PC-3 (cell line): Measurements from ENCODE around the gene AHNAK. TPM values are rescaled to one million over a fixed set of nuclear protein-coding genes. Genes with fewer than 3 reads are reported as not detected.

Source experiments
- ATAC-seq: fragments of 200-7000 bp; cut with Tn5 transposase; 2 replicates; pipeline ENCODE4 v1.9.1; 2020; ENCODE audit warnings: mild to moderate bottlenecking, moderate library complexity
- BruUV-seq: library from RNA; stranded (reverse); fragments of 400-500 nt; replicated peaks from 2 replicates; lab custom pipeline; 2021; lab: Mats Ljungman, UMichigan
- CTCF ChIA-PET: fragments of 300-600 bp; sonication (Branson Sonifier 250); formaldehyde crosslinking; loops from one replicate; lab custom pipeline; 2022; ENCODE audit warnings: antibody characterized with exemption; lab: Charles Lee
- POLR2A ChIA-PET: fragments of 300-600 bp; sonication (Branson Sonifier 250); formaldehyde crosslinking; loops from one replicate; lab custom pipeline; 2022; ENCODE audit warnings: antibody characterized with exemption; ENCODE audit not compliant: unreplicated experiment; lab: Charles Lee
- DNase-seq: peaks from one replicate; pipeline ENCODE4 v3.0.0-alpha.2; 2015
- H2AFZ ChIP-seq: fragments of 300-600 bp; sonication (generic); 2 replicates; pipeline ENCODE4 v1.6.0; 2016; ENCODE audit warnings: antibody characterized with exemption, low read length
- H3F3A ChIP-seq: fragments of 300-600 bp; sonication (generic); one replicate; pipeline ENCODE4 v1.6.0; 2017; ENCODE audit warnings: antibody characterized with exemption, low read length, control low read depth, mild to moderate bottlenecking; ENCODE audit not compliant: unreplicated experiment
- H3K27ac ChIP-seq: fragments of 300-600 bp; sonication (generic); 2 replicates; pipeline ENCODE4 v1.5.1; 2016; ENCODE audit warnings: mild to moderate bottlenecking, low read length
- H3K27me3 ChIP-seq: fragments of 300-600 bp; sonication (generic); 2 replicates; pipeline ENCODE4 v1.6.1; 2016; ENCODE audit warnings: low read length, mixed read lengths
- H3K36me3 ChIP-seq: fragments of 300-600 bp; sonication (generic); 2 replicates; pipeline ENCODE4 v1.6.1; 2016; ENCODE audit warnings: low read depth, mixed run types, low read length, mixed read lengths
- H3K4me1 ChIP-seq: fragments of 300-600 bp; sonication (generic); 2 replicates; pipeline ENCODE4 v1.5.1; 2016; ENCODE audit warnings: low read length; ENCODE audit not compliant: insufficient read depth
- H3K4me2 ChIP-seq: fragments of 300-600 bp; sonication (generic); 2 replicates; pipeline ENCODE4 v1.6.0; 2016; ENCODE audit warnings: low read length
- H3K4me3 ChIP-seq: fragments of 300-600 bp; sonication (generic); 2 replicates; pipeline ENCODE4 v1.5.1; 2016; ENCODE audit warnings: mild to moderate bottlenecking, low read length, mixed read lengths
- H3K79me2 ChIP-seq: fragments of 300-600 bp; sonication (generic); 2 replicates; pipeline ENCODE4 v1.6.1; 2017; ENCODE audit warnings: low read length, mixed read lengths
- H3K9ac ChIP-seq: fragments of 300-600 bp; sonication (generic); 2 replicates; pipeline ENCODE4 v1.6.0; 2016; ENCODE audit warnings: mild to moderate bottlenecking, low read length
- H3K9me2 ChIP-seq: fragments of 300-600 bp; sonication (generic); replicated peaks from 2 replicates; pipeline ENCODE4 v1.6.1; 2016; ENCODE audit warnings: mixed run types, low read length, mixed read lengths
- H3K9me3 ChIP-seq: fragments of 300-600 bp; sonication (generic); 2 replicates; pipeline ENCODE4 v1.6.1; 2016; ENCODE audit warnings: low read length, mixed read lengths
- H4K20me1 ChIP-seq: fragments of 300-600 bp; sonication (generic); 2 replicates; pipeline ENCODE4 v1.6.1; 2016; ENCODE audit warnings: low read length, mixed read lengths
- EZH2 ChIP-seq: fragments of 300-600 bp; sonication (generic); IDR thresholded peaks from one replicate; pipeline ENCODE4 v1.6.1; 2017; ENCODE audit warnings: antibody characterized with exemption, mild to moderate bottlenecking, low read length; ENCODE audit not compliant: unreplicated experiment
- EZH2phosphoT487 ChIP-seq: fragments of 300-600 bp; sonication (generic); IDR thresholded peaks from 2 replicates; pipeline ENCODE4 v1.6.1; 2018; ENCODE audit warnings: mild to moderate bottlenecking, antibody characterized with exemption, low read length, borderline replicate concordance
- intact Hi-C: fragments of 100-400 bp; cut with micrococcal nuclease; formaldehyde crosslinking; loops from 2 replicates; pipeline ENCODE4 v1.9.0; 2023
- total RNA-seq: library from RNA; depleted of rRNA; stranded (reverse); fragments of >200 nt; gene quantifications from 2 replicates; pipeline ENCODE4 v1.2.3, GENCODE V29; 2014
- TF ChIP-seq, protein P1 (sequence below): fragments of 300-600 bp; sonication (generic); conservative IDR thresholded peaks from 2 replicates; pipeline ENCODE4 v1.5.1; 2017; ENCODE audit warnings: antibody characterized with exemption, low read depth, mild to moderate bottlenecking, low read length

The AHNAK gene
- total RNA-seq, 1 experiment from 2014 or later, result 287 TPM

DNA sequence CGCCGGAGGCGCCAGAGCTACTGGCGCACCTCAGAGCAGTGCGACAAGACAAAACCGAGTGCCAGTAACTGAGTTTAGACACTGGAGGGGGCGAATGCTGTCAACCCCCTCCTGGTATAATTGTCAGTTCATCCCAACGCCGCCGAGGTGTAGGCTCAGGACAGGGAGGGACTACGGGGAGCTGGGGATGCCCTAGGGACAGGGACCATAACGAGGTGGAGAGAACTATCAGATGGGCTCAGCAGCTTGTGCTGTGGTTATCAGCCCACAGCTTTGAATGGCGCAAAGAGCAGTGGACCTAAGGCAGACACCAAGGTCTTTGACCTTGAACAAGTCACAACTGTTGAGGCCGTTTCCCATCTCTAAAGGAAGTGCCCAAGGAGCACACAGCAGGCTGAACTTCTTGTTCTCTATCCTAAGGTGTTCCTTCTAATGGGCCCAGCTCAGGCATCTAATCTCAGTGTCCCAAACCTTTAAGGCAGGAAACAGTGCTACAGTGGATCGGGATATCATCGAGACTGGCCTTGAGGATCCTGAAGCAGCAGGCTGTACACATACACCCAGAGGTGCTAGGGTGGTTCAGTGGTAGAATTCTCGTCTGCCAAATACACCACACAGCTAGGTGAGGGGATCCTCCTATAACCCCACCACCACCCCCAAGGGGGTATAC is 45.7 kb upstream of the AHNAK start:
- CTCF ChIA-PET, result interaction anchor here (0.7 to 1.7 kb wide), 13 partner anchors 9 to 1408 kb away, joined by 3 to 9 read pairs (median 4); partner anchors contain the start of genes EEF1G, MTA2 and SLC3A2
- DNase-seq (no peak), ATAC-seq (no peak)
- Histone ChIP-seq H3K9me3 (no peaks in the 10 kb centered on the region), H2AFZ (peak overlapping the region; percentile 68), H3K27me3 (no peaks in the 10 kb centered on the region), H3K4me1 (peaks cover 24% of the 10 kb centered on the region), H3K9me2 (no peaks in the 10 kb centered on the region), H3K4me3 (peak overlapping the region; percentile 76), H3K9ac (peak overlapping the region; percentile 75), H3K36me3 (peaks cover 40% of the 10 kb centered on the region; the same call in 1 of the 2 replicates), H3K4me2 (peak overlapping the region; percentile 93), H4K20me1 (no peaks in the 10 kb centered on the region), H3F3A (peaks cover 7% of the 10 kb centered on the region), H3K79me2 (peaks cover 25% of the 10 kb centered on the region), H3K27ac (peak overlapping the region; percentile 69)
- POLR2A ChIA-PET, result interaction anchor here (0.6 to 3.1 kb wide), 17 partner anchors 9 to 249 kb away, joined by 3 to 30 read pairs (median 6); partner anchors contain the start of genes AHNAK, B3GAT3, C11orf98 and CSKMT
- TF ChIP-seq EZH2phosphoT487 (no peak), EZH2 (no peak)
- TF ChIP-seq, protein P1, sequence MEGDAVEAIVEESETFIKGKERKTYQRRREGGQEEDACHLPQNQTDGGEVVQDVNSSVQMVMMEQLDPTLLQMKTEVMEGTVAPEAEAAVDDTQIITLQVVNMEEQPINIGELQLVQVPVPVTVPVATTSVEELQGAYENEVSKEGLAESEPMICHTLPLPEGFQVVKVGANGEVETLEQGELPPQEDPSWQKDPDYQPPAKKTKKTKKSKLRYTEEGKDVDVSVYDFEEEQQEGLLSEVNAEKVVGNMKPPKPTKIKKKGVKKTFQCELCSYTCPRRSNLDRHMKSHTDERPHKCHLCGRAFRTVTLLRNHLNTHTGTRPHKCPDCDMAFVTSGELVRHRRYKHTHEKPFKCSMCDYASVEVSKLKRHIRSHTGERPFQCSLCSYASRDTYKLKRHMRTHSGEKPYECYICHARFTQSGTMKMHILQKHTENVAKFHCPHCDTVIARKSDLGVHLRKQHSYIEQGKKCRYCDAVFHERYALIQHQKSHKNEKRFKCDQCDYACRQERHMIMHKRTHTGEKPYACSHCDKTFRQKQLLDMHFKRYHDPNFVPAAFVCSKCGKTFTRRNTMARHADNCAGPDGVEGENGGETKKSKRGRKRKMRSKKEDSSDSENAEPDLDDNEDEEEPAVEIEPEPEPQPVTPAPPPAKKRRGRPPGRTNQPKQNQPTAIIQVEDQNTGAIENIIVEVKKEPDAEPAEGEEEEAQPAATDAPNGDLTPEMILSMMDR, result no peak
- TSS peak; percentile 99 for BruUV-seq
- intact Hi-C loops, result loop anchor here (5.0 kb wide), 1 partner anchor 60 kb away; the partner anchor contains the start of gene INTS5

DNA sequence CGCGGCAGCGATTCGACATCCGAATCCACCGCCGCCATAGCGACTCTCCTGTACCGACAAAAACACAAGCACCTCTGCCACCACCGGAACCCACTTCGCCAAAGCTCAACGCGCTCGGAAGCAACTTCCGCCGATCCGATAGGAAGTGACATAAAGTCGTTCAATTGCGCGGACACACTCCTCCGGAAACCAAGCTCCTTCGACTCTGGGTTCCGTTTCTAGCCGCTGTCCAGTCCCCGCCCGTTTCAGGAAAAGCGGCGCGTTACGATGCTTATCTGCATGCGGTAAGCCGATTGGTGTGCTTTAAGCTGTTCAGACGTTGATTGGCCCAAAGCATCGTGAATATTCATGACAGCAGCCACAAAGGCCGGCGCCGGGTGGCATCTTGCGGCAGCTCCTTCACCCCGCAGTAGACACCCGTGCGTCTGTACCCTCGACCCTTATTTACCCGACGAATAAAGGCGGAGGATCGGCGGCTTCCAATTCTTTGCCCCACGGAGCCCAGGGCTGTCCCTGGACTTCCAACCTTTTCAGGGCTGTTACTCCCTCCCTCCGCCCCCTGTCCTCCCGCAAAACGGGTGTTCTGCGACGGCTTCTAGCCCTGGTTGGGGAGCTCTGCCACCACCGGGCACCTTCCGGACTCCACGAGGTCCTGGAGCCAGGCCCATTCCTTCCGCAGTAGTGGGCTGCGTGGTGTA is 45.0 kb upstream of the AHNAK start, which contains the start of gene TUT1:
Gene TUT1, minus strand, starts transcription at position 76 of the 698 bp plus-strand sequence. Its CDS starts 38 bp downstream, at position 38.
- intact Hi-C loops, result loop anchor here (1.0 to 5.0 kb wide), 5 partner anchors 8 to 61 kb away; partner anchors contain the start of gene INTS5
- H3K27me3 ChIP-seq, result no peaks in the 10 kb centered on the region
- DNase-seq, result peak; percentile 100
- H3K9me3 ChIP-seq, result no peaks in the 10 kb centered on the region
- ATAC-seq, result peak; percentile 81
- peak within 1 kb of the TSS; percentile 90 for H3K9ac ChIP-seq
- H3K79me2 ChIP-seq, result peaks cover 26% of the 10 kb centered on the region
- peaks cover 25% of the 10 kb centered on the region for H3K4me1 ChIP-seq
- H3K36me3 ChIP-seq, result peaks cover 37% of the 10 kb centered on the region; the same call in 1 of the 2 replicates
- TF ChIP-seq, protein P1, result no peak
- TF ChIP-seq EZH2 (no peak), EZH2phosphoT487 (no peak)
- H3F3A ChIP-seq, result peaks cover 7% of the 10 kb centered on the region
- no peaks in the 10 kb centered on the region for H3K9me2 ChIP-seq
- CTCF ChIA-PET, result interaction anchor here (0.5 to 1.7 kb wide), 17 partner anchors 10 to 1409 kb away, joined by 3 to 9 read pairs (median 4); partner anchors contain the start of genes ASRGL1, EEF1G, MTA2 and SLC3A2
- BruUV-seq, result no TSS peak
- no peaks in the 10 kb centered on the region for H4K20me1 ChIP-seq
- peak within 1 kb of the TSS; percentile 69 for H3K27ac ChIP-seq
- peak within 1 kb of the TSS; percentile 68 for H2AFZ ChIP-seq
- POLR2A ChIA-PET, result interaction anchor here (0.5 to 3.1 kb wide), 24 partner anchors 10 to 1030 kb away, joined by 3 to 30 read pairs (median 4); partner anchors contain the start of genes B3GAT3, C11orf98, CSKMT and EEF1G
- peak within 1 kb of the TSS; percentile 76 for H3K4me3 ChIP-seq
- H3K4me2 ChIP-seq, result peak within 1 kb of the TSS; percentile 93
